ENCODE data around the gene SHANK3. TPM values are rescaled to one million over a fixed set of nuclear protein-coding genes. Genes with fewer than 3 reads are reported as not detected.
"Not testable (repeated sequence)": the region's sequence is repeated elsewhere in the genome, so short reads cannot be mapped to it uniquely, and the experiment has no call there.

SHANK3 gene
- total RNA-seq (2014; rRNA removed; shearing (Covaris generic)) = 0.33 and 0.46 TPM in 2 replicates

DNA sequence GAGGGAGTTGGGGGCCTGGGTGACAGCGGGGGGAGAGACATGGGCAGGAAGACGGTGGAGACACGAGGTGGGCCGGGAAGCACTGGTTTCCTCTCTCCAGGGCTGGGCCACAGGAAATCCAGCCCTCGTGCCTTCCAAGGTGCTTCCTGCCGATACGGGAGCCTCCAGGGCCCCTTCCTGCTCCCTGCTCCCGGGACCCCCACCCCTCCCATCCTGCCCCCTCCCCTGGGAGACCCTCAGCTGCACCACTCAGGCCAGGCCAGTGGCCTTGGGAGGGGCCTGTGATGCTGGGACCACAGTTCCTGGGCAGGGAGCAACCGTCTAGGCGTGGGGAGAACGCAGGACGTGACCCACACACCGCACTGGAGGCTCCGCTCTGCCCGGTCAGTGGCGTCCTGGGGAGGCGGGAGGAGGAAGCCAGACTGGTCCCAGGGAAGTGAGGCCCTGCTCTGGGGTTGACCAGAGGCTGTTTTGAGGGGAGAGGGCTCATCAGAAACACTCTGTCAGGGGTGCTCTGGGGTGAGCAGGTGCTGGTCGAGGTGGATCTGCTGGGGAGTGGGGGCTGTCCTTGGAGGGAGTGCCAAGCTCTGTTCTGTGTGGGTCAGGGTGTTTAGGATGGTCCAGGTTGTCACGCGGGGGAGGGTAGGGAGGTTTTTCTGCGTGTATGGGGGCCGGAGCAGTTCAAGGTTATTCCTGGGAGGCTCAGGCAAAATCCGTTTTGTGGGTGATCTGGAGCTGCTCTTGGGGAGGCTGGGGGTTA lies at the start of gene SHANK3:
Gene SHANK3 (plus strand): TSS at position 353 of the 760 bp plus-strand sequence.
- no peak for DNase-seq (ENCODE audit: low read depth)

DNA sequence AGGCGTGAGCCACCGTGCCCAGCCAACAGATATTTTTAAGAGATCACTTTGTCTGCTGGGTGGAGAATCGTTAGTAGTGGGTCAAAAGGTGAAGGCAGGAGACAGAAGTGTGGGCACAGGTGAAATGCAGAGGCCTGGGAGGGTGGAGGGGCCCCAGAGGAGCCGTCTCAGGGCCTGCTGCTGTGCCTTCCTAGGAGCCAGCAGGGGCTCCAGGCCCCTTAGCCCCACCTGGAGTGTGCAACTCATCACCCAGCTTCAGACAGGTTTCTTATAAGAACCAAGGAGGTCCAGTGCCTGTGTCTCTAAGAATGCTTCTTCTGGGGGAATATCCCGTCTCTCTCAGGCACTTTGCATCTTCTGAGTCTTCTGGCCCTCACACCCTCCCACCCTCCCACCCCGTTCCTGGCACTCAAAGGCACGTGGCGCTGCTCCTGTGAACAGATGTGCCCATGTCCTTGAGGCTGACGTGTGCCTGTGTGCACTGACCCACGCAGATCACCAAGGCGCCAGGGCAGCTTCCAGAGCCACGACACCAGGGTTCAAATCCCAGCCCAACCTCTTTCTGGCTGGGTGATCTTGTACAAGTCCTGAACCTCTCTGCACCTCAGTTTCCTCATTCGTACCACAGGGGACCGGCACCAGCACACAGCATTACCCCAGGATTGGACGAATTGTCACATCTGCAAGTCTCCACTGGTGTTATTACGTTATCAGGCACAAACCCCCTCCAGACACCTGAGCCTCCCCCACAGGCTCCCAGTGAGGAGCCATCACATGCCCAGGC lies 48.1 kb upstream of the SHANK3 start:
- DNase-seq (ENCODE audit: low read depth) = no peak

DNA sequence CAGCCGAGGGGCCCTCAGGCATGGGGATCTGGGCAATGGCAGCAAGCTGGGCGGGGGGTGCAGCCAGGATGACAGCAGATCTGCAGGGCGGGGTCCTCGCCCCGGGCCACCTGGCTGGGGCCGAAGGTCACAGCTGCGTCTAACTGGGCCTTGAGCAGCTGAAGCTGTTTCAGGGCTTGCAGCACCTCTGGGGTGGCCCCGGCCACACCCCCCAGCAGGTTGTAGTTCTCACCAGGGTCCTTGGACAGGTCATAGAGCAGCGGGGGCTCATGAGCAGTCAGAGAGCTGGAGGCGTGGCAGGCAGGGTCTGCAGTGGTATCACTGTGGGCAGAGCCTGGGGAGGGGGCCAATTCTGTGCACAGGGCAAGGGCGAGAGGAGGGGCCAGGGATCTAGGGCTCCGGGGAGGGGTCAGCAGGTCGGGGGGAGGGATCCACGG lies 47.5 kb upstream of the SHANK3 start:
- DNase-seq (ENCODE audit: low read depth) = no peak

DNA sequence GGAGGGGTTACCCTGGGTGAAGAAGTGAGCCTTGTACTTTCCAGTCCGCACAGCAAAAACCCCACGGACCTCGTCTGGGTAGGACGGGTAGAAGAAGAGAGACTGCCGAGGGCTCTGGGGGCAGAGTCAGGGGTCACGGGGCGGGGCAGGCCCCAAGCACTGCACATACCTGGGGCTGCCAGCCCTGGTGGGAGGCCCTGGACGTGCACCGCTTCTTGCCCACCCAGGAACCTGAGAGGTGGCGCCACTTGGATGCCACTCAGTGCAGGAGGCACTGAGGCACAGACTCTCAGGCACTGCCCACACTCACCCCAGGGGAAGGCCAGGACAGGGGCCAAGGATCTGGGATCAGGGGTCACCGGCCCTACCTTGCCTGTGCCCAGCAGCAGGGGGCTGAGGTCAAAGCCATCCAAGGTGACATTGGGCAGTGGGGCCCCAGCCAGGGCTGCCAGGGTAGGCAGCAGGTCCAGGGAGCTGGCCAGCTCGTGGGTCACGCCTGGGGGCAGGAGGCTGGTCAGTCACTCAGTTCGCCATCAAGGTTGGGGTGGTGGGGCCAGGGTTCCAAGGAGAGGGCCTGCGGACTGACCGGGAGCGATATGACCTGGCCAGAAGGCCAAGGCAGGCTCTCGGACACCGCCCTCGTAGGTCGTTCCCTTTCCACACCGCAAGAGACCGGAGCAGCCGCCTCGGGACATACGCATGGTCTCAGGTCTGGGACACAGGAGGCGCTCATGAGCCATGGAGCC lies 46.9 kb upstream of the SHANK3 start:
- DNase-seq (ENCODE audit: low read depth) = no peak

DNA sequence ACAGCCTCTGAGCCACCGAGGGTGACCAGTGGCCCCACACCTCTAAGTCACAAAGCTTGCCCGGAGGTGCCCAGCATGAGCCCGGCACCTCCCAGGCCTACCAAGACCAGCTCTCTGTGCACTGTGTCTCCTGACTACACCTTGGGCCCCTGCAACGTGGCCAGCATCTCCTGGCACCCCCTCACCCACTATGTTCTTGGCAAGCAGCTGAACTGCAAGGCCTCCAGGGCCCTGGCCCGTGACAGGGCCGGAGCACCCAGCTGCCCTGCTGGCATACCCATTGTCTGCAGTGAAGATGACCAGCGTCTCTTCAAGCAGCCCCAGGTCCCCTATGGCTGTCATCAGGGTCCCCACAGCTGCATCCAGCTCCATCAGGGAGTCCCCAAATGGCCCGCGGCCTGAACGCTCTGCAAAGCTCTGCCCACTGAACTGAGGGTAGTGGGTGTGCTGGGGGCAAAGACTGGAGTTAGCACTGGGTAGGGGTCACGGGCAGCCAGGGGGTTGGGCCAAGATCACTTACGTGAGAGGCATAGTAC lies 46.2 kb upstream of the SHANK3 start:
- no peak for DNase-seq (ENCODE audit: low read depth)

DNA sequence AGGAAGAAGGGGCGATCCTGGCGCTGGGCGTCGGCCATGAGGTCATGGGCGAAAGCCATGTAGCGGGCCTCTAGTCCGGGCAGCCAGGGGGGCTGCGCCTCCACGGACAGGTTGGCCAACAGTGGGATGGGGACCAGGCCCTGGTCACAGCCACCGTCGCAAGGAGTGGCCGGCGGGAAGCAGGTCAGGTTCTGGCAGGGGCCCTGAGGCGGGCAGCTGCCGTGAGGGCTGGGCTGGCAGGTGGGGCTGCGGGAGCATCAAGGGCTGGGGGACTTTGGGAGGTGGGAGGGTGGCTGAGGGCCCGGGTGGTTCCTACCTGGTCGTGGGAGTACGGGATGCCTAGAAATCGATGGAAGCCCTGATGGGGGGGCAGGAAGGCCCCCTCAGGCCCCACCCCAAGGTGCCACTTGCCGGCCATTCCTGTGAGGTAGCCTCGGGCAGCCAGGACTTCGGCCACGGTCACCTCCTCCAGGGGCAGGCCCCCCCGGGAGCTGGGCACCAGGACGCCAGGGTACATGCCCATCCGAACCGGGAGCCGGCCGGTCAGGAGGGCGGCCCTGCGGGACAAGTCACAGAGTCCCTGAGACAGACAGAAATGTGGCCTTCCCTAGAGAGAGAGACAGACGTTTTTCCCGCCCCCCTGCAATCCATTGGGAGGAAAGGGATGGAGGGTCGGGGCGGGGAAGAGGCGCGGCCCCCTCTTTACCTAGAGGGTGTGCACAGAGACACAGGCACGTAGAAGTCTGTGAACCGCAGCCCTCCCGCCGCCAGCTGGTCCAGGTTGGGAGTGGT lies 45.6 kb upstream of the SHANK3 start:
- no peak for DNase-seq (ENCODE audit: low read depth)

DNA sequence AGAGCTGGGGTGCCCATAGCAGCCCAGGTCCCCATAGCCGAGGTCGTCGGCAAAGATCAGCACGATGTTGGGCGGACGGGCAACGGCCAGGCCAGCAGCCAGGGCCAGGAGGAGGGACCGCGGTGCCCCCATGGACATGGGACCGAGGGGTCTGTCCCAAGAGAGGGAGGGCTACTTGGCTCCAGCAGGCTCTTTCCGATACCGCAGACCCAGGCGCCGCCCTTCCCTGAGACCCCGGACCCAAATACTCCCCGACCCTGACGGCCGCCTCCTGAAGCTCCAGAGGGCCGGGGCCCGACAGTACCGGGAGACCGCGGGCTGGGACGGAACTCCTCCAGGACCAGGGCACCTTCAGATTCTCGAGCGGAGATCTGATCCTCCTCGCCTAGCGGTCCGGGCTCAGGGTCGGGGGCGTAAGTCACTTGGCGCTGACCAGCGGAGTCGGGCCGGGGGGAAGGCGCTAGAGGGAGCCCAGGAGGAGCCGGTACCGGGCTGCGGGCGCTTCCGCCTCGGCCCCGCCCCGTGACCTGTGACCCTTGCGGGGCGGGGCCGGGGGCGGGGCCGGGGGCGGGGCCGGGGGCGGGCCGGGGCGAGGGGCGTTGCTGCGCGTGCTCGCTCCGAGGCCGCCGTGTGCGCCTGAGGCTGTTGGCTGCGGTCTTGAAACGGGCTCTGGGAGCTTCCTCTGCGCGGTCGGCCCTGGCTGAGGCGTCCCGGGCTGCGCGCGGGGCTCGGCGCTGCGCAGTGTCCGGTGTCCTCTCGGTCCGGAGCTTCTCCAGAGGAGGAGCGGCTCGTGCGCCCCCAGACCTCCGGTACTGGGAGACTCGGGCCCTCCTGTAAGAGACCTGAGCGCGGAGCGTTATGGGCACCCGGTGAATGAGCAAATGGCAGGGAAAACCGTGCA lies 44.7 kb upstream of the SHANK3 start, which contains the start of gene ARSA:
Gene ARSA (minus strand): TSS at position 511 of the 901 bp plus-strand sequence. CDS start 373 bp downstream, at position 138.
- peak; percentile 92 for DNase-seq (ENCODE audit: low read depth)

DNA sequence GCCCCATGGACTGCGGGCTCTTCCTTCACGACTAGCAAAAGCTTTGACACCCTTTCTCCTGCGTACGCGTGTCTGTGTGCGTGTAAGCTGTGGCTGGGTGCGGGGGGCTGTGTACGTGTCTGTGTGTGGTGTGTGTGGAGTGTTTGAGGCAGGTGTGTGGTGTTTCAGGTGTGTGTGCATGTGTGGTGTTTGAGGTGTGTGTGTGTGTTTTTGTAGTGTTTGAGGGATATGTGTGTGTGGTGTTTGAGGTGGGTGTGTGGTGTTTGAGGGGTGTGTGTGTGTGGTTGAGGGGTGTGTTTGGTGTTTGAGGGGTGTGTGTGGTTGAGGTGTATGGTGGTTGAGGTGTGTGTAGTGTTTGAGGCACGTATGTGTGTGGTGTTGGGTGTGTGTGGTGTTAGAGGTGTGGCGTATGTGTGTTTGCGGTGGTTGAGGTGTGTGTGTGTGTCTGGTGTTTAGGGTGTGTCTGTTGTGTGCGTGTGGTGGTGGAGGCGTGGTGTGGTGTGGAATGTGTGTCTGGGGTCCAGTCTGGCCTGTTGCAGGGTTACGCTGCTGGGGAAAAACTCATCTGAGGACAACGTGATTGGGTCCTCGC lies 44.0 kb upstream of the SHANK3 start:
- DNase-seq (ENCODE audit: low read depth) = no peak

DNA sequence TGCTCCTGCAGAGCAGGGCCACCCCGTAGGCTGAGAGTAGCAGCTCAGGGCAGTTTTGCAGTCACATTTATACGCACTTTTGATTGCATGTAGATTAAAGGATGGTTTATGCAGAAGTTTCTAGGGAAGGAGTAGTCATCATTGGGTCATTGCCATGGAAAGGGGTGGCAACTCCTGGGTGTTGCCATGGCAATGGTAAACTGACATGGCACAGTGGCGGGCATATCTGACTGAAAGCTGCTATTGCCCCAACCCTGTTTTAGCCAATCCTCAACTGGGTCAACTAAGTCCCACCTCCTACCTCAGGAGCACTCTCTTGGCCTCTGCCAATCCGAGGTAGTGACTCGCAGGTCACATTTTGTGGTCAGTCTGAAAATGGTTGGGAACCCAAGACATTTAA lies 42.2 kb upstream of the SHANK3 start:
- DNase-seq (ENCODE audit: low read depth) = no peak

DNA sequence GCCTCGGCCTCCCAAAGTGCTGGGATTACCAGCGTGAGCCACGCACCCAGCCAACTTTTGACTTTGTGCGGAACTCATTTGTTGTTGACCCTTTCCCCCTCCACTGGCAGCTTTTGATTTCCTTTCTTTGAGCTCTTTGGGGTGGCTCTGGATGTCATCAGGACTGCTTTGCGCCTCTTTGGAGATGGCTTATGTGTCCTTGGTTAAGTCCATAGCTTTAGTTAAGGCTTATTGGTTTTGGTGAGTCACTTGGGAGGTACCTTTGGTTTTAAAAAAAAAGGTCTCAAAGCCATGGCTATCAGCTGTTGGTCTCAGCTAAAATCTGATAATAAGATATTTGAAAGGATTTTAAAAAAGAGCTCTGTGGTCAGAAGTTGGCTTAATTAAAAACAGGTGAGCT lies 39.5 kb upstream of the SHANK3 start:
- no peak for DNase-seq (ENCODE audit: low read depth)

DNA sequence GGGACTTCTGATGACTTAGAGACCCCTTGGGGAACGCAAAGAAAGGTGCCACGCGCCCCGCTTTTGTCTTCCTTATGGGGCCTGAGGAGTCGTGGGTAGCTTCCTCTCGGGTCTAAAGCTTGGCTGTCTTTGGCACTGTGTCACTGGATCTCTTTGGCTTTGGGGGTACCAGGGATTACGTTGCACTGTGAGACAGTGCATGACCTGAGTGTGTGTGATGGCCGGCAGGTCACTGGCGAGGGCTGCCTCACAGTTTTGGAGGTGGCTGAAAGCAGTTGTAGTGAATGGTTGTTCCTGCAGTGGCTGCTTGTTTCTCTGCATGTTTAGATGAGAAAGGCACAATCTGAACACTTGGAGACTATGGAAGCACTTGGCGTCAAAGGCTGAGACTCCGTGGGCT lies 38.9 kb upstream of the SHANK3 start:
- no peak for DNase-seq (ENCODE audit: low read depth)

DNA sequence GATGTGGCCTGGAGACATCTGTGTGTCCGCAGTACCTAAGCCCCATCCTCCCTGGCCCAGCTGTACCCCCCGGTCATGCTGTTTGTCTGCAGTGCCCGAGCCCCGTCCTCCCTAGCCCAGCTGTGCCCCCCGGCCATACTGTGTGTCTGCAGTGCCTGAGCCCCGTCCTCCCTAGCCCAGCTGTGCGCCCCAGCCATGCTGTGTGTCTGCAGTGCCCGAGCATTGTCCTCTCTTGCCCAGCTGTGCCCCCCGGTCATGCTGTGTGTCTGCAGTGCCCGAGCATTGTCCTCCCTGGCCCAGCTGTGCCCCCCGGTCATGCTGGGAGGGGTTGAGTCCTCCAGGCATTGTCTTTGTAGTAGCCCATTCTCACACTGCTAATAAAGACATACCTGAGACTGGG lies 37.0 kb upstream of the SHANK3 start:
- no peak for DNase-seq (ENCODE audit: low read depth)

DNA sequence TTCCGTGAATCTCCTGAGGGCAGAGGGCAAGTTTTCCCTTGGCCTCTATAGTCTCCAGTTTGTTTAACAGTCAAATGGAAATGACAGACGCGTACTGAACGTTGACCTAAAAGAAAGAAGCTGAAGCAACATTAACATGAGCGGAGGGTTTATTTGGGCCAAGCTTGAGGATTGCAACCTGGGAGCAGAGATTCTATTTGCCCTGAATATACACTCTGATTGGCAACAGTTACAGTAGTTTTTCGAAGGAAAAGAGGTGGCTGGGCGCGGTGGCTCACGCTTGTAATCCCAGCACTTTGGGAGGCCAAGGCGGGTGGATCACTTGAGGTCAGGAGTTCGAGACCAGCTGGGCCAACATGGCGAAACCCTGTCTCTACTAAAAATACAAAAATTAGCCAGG lies 32.3 kb upstream of the SHANK3 start:
- not testable (repeated sequence) for DNase-seq (ENCODE audit: low read depth)

DNA sequence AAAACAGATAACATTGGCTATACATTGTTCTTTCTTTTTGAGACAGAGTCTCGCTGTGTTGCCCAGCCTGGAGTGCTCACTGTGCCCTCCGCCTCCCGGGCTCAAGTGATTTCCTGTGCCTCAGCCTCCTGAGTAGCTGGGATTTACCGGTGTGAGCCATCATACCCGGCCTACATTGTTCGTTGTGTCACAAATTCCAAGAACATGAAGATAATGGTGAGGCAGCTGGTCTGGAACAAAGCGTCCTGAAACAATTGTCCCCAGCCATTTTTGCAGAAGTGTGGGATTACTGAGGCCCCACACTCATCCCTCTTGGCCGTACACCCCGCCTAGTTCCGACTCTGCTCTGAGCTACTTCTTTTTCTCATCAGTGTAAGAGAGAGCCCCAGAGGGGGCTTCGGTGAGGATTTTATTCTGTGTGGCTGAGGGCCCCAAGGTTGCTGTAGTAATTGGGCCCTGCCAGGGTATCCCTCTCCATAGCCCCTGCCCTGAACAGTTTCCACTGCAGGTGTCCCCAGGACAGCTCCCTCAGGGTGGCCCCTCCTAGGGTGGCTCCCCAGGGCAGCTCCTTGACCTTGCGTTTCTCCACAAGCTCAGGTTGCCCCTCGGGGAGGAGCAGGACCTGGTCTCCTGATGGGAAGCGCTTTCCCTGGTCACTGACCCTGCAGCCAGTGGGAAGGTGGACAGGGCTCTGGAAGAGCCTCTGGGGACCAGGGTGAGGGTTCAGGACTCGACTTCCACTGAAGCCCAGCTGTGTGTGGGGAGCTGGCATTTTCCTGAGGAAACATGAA lies 31.6 kb upstream of the SHANK3 start:
- DNase-seq (ENCODE audit: low read depth) = no peak

DNA sequence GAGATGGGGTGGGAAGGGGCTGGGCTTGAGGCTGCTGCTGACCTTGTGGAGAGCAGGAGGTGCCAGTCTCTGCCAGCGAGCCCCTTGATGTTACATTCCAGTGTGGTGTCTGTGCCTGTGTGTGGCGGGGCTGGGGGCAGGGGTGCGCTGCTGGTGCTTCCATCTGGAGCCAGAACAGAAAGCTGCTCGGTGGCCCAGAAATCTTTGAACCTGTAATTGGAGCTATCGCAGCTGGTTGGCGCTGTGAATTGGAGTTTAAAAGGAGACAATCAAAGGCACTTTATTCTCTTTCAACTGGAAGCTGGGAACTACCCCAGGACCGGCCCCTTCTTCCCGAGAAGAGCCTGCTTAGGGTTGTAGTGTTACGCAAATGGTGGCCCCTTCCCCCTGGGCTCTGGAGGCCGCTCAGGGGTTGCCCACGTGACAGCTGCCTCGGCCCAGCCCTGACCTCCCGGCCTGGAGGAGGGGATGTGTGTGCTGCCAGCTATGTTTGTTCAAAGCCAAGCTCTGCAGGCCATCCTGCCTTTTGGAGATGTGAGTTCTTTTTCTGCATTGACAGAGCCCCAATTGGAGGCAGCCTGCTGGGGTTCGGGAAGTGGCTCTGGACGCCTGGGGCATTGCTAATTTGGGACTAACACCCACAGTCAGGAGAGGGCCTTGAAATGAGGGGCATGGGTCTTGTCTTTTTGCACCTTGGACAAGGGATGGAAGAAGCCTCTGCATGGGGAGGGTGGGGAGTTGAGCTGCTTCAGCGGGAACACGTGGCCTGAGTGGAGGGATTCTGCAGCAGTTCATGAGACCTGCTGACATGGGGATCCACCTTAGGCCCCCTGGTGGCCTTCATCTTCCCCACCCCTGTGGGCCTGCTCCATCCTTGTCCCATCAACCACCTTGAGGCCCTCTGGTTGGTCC lies 30.7 kb upstream of the SHANK3 start:
- DNase-seq (ENCODE audit: low read depth) = no peak

DNA sequence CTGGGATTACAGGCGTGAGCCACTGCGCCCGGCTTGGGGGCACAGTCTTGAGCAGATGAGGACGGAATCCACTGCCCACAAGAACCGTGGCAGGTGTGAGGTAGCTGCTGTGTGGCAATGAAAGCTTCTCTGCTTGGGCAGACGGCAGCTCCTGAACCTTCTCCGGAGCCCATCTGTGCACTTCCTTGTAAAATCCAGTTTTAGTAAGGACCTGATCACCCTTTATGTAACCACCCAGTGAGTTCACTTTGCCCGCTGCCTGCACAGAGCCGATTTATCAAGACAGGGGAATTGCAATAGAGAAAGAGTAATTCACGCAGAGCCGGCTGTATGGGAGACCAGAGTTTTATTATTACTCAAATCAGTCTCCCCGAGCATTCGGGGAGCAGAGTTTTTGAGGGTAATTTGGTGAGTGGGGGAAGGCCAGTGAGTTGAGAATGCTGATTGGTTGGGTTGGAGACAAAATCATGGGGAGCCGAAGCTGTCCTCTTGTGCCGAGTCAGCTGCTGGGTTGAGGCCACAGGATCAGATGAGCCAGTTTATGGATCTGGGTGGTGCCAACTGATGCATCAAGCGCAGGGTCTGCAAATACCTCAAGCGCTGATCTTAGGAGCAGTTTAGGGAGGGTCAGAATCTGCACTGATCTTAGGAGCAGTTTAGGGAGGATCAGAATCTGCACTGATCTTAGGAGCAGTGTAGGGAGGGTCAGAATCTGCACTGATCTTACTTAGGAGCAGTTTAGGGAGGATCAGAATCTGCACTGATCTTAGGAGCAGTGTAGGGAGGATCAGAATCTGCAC lies 29.4 kb upstream of the SHANK3 start:
- not testable (repeated sequence) for DNase-seq (ENCODE audit: low read depth)

DNA sequence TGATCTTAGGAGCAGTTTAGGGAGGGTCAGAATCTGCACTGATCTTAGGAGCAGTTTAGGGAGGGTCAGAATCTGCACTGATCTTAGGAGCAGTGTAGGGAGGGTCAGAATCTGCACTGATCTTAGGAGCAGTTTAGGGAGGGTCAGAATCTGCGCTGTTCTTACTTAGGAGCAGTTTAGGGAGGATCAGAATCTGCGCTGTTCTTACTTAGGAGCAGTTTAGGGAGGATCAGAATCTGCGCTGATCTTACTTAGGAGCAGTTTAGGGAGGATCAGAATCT lies 28.9 kb upstream of the SHANK3 start:
- DNase-seq (ENCODE audit: low read depth) = not testable (repeated sequence)
